ENCODE measurements around the gene ARHGAP26. TPM values are rescaled to one million over a fixed set of nuclear protein-coding genes. Genes with fewer than 3 reads are reported as not detected.
A peak's percentile ranks its signal among the peaks of the same experiment; 100 is the strongest.

The ARHGAP26 gene
- total RNA-seq, 1 donor, result 7.6 TPM

DNA sequence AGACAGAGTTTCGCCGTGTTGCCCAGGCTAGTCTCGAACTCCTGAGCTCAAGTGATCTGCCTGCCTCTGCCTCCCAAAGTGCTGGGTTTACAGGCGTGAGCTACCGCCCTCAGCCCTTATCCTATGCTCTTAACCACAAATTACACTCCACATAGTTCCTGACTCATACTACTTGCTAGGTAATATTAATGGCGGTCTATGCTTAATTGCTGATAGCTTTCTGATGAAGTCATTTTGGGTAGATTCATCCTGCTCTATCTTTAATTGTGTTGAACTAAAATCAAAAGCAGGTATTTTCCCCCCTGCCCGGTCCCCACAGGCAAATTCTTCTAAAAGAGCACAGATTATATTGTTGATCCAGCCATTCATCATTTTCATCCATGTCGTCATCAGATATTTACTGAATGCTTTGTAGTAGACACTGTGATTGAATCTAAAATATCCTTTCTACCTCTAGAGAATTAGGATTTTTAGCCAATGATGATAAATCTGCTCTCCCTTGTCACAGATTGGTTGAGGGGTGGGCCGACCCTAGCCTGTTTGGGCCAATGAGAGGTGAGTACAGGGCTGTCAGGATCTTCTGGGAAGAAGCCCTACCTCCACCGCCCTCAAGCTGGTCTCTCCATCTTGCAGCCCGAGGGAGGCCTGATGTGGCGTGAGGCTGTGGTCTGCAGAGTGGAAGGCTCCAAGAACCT, 488.5 kb downstream of the ARHGAP26 start:
- H3K27me3 ChIP-seq (ENCODE audit: insufficient read depth, low read length), result no peaks in the 10 kb centered on the region
- H3K4me2 ChIP-seq (ENCODE audit: insufficient read depth, low read length), result no peak overlapping the region
- no peaks in the 10 kb centered on the region for H3K79me2 ChIP-seq (ENCODE audit: insufficient read depth, low read length)
- no peak overlapping the region for H3K4me3 ChIP-seq (ENCODE audit: insufficient read depth, low read length)
- peaks cover 7% of the 10 kb centered on the region for H3K4me1 ChIP-seq (ENCODE audit: insufficient read depth, low read length)
- no peak for DNase-seq (ENCODE audit: insufficient read length, low spot score, missing footprints)
- H4K20me1 ChIP-seq (ENCODE audit: insufficient read depth, low read length), result no peaks in the 10 kb centered on the region
- no peak overlapping the region for H2AFZ ChIP-seq (ENCODE audit: low read length)
- TF ChIP-seq, protein P1, sequence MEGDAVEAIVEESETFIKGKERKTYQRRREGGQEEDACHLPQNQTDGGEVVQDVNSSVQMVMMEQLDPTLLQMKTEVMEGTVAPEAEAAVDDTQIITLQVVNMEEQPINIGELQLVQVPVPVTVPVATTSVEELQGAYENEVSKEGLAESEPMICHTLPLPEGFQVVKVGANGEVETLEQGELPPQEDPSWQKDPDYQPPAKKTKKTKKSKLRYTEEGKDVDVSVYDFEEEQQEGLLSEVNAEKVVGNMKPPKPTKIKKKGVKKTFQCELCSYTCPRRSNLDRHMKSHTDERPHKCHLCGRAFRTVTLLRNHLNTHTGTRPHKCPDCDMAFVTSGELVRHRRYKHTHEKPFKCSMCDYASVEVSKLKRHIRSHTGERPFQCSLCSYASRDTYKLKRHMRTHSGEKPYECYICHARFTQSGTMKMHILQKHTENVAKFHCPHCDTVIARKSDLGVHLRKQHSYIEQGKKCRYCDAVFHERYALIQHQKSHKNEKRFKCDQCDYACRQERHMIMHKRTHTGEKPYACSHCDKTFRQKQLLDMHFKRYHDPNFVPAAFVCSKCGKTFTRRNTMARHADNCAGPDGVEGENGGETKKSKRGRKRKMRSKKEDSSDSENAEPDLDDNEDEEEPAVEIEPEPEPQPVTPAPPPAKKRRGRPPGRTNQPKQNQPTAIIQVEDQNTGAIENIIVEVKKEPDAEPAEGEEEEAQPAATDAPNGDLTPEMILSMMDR (IDR thresholded peaks at IDR 0.05; ENCODE audit: extremely low read depth, low read depth, low read length), result no peak
- no peak overlapping the region for H3K27ac ChIP-seq (ENCODE audit: low read depth, low read length)
- no peaks in the 10 kb centered on the region for H3K36me3 ChIP-seq (ENCODE audit: insufficient read depth, low read length)
- H3K9me3 ChIP-seq (ENCODE audit: low read depth, low read length), result no peaks in the 10 kb centered on the region

DNA sequence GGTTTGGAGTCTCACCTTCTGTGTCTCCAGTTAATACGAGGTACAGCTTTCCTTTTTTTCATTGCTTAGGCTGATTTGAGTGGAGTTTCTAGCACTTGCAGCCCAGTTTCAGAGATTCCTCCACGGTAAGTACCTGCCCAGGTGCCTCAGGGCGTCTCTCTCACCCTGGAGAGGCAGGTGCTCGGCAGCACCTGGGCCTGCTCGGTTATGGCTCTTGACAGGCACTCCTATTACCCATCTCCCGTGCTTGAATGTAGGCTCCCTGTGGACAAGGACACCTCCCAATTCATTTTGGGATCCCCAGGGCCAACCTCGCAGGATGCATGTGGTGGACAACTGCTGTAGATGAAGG, 489.1 kb downstream of the ARHGAP26 start:
- Histone ChIP-seq H3K27me3 (ENCODE audit: insufficient read depth, low read length) (no peaks in the 10 kb centered on the region), H3K4me3 (ENCODE audit: insufficient read depth, low read length) (no peak overlapping the region), H3K36me3 (ENCODE audit: insufficient read depth, low read length) (no peaks in the 10 kb centered on the region), H3K4me2 (ENCODE audit: insufficient read depth, low read length) (no peak overlapping the region), H3K9me3 (ENCODE audit: low read depth, low read length) (no peaks in the 10 kb centered on the region), H3K79me2 (ENCODE audit: insufficient read depth, low read length) (no peaks in the 10 kb centered on the region), H3K4me1 (ENCODE audit: insufficient read depth, low read length) (peaks cover 7% of the 10 kb centered on the region), H3K27ac (ENCODE audit: low read depth, low read length) (no peak overlapping the region), H2AFZ (ENCODE audit: low read length) (no peak overlapping the region), H4K20me1 (ENCODE audit: insufficient read depth, low read length) (no peaks in the 10 kb centered on the region)
- TF ChIP-seq, protein P1 (IDR thresholded peaks at IDR 0.05; ENCODE audit: extremely low read depth, low read depth, low read length), result no peak
- DNase-seq (ENCODE audit: insufficient read length, low spot score, missing footprints), result no peak

DNA sequence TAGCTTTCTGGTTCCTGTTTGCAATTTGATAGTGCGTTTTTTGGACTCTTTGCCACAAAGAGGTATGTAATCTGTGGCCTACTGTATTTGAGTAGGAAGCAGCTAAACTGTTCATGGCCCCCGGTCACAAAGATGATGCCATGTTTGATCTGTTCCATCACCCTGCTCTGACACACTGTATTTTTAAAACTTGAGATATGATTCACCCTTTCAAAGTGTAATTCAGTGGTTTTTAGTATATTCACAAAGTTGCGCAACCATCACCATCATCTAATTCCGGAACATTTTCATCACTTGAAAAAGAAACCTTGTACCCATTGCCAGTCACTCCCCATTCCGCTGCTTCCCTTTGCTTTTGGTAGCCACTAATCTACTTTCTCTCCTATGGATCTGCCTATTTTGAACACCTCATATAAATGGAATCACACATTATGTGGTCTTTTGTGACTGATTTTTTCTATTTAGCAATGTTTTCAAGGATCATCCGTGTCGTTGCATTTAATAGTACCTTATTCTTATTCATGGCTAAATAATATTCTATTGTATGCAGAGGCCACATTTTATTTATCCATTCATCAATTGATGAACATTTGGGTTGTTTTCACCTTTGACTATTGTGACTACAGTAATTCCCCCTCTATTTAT, 491.7 kb downstream of the ARHGAP26 start:
- H3K79me2 ChIP-seq (ENCODE audit: insufficient read depth, low read length), result no peaks in the 10 kb centered on the region
- no peaks in the 10 kb centered on the region for H3K9me3 ChIP-seq (ENCODE audit: low read depth, low read length)
- peak overlapping the region; percentile 37 for H3K4me2 ChIP-seq (ENCODE audit: insufficient read depth, low read length)
- TF ChIP-seq, protein P1 (IDR thresholded peaks at IDR 0.05; ENCODE audit: extremely low read depth, low read depth, low read length), result no peak
- peaks cover 7% of the 10 kb centered on the region for H3K4me1 ChIP-seq (ENCODE audit: insufficient read depth, low read length)
- no peaks in the 10 kb centered on the region for H4K20me1 ChIP-seq (ENCODE audit: insufficient read depth, low read length)
- H3K27ac ChIP-seq (ENCODE audit: low read depth, low read length), result peak overlapping the region; percentile 85
- H3K27me3 ChIP-seq (ENCODE audit: insufficient read depth, low read length), result no peaks in the 10 kb centered on the region
- H3K4me3 ChIP-seq (ENCODE audit: insufficient read depth, low read length), result no peak overlapping the region
- H3K36me3 ChIP-seq (ENCODE audit: insufficient read depth, low read length), result no peaks in the 10 kb centered on the region
- no peak overlapping the region for H2AFZ ChIP-seq (ENCODE audit: low read length)
- no peak for DNase-seq (ENCODE audit: insufficient read length, low spot score, missing footprints)

DNA sequence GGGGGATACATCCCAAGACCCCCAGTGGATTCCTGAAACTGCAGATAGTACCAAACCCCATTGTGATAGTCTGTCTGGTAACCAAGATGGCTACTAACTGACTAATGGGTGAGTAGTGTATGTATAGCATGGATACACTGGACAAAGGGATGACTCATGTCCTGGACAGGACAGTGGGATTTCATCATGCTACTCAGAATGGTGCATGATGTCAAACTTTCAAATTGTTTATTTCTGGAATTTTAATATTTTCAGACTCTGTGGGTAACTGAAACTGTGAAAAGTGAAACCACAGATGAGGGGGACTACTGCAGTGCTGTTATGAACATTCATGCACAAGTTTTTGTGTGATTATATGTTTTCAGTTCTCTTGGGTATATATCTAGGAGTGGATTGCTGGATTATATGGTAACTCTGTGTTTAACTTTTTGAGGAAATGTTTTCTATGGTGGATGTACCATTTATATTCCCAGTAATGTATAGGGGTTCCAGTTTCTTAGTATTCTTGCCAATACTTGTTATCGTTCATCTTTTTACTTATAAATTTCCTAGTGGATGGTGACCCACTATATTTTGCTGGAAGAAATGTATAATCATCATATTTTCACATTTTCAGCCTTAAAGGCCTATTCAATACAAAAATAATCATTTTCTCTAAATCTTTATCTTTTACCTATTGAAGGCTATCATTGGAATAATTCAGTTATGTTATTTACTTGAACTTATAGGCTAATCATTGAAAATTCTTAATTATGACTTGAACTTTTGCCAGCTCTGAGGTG, 492.4 kb downstream of the ARHGAP26 start:
- H3K27ac ChIP-seq (ENCODE audit: low read depth, low read length), result peak overlapping the region; percentile 85
- H3K9me3 ChIP-seq (ENCODE audit: low read depth, low read length), result no peaks in the 10 kb centered on the region
- no peak overlapping the region for H3K4me3 ChIP-seq (ENCODE audit: insufficient read depth, low read length)
- no peaks in the 10 kb centered on the region for H3K36me3 ChIP-seq (ENCODE audit: insufficient read depth, low read length)
- H2AFZ ChIP-seq (ENCODE audit: low read length), result no peak overlapping the region
- TF ChIP-seq, protein P1 (IDR thresholded peaks at IDR 0.05; ENCODE audit: extremely low read depth, low read depth, low read length), result no peak
- no peaks in the 10 kb centered on the region for H4K20me1 ChIP-seq (ENCODE audit: insufficient read depth, low read length)
- H3K4me1 ChIP-seq (ENCODE audit: insufficient read depth, low read length), result peaks cover 7% of the 10 kb centered on the region
- H3K4me2 ChIP-seq (ENCODE audit: insufficient read depth, low read length), result peak overlapping the region; percentile 37
- peak; percentile 39 for DNase-seq (ENCODE audit: insufficient read length, low spot score, missing footprints)
- no peaks in the 10 kb centered on the region for H3K27me3 ChIP-seq (ENCODE audit: insufficient read depth, low read length)
- H3K79me2 ChIP-seq (ENCODE audit: insufficient read depth, low read length), result no peaks in the 10 kb centered on the region
